Panc1 (cell line): Measurements from ENCODE around the gene TSC1.

ENCODE experiments used
- CTCF ChIP-seq: fragments of 450-650 bp; IDR thresholded peaks from 2 replicates; pipeline ENCODE4 v1.5.1; 2017; ENCODE audit warnings: mild to moderate bottlenecking
- POLR2AphosphoS5 ChIP-seq: IDR thresholded peaks from 2 replicates; pipeline ENCODE4 v1.6.1; 2012; ENCODE audit warnings: mild to moderate bottlenecking, low read depth, low read length, moderate library complexity
- SIN3A ChIP-seq: IDR thresholded peaks from 2 replicates; pipeline ENCODE4 v1.6.1; 2012; ENCODE audit warnings: low read depth, mild to moderate bottlenecking, low read length, moderate library complexity, borderline replicate concordance; ENCODE audit not compliant: insufficient read depth
- TCF7L2 ChIP-seq: IDR thresholded peaks from 2 replicates; pipeline ENCODE4 v1.6.1; 2011; ENCODE audit warnings: mild to moderate bottlenecking, low read depth, low read length, inconsistent platforms
- TF ChIP-seq, protein P1 (sequence below), 2 experiments: IDR thresholded peaks; 2 replicates each; pipeline ENCODE4 v1.6.1; 2011 to 2012; ENCODE audit warnings: low read depth in 2 of 2, control low read depth in 1 of 2, low read length in 1 of 2, mild to moderate bottlenecking in 1 of 2, moderate library complexity in 1 of 2; ENCODE audit not compliant: insufficient read depth in 1 of 2

DNA sequence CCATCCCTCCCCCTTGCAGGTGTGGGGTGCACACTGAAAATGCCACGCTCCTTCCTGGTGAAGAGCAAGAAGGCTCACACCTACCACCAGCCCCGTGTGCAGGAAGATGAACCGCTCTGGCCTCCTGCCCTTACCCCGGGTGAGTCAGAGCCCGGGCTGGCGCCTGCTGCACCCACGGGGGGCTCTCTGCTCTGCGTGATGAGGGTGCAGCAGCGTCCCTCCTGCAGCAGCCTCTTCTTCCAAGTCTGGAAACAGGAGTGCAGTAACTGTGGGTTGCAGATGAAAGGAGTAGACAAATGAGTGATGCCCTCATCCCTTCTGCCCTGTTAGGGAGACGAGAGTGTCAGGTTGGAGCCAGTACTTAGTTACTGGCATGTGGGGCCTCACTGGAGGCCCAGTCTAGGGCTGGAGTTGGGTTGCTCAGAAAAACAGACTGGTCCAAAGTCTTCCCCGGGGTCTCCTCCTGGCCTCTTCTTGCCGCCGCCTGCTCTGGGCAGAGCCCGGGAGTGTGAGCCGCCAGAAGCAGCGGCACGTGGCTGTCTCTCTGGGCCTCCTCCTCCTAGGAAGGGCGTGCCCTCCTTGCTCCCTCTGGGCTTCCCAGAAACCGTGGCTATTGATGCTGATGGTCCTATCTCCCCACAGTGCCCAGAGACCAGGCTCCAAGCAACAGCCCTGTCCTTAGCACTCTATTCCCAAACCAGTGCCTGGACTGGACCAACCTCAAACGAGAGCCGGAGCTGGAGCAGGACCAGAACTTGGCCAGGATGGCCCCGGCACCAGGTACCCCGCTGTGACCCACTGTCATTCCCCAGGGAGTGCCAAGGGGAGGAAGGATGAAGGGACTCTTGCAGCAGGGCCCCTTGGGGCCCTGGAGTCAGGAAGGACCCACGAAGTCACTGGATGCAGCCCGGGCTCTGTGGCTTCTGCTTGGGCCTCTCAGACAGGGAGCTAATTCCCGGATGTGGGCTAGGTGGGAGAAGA, 42.5 kb upstream of the TSC1 start:
- no peak for TF ChIP-seq CTCF
- TF ChIP-seq, protein P1, sequence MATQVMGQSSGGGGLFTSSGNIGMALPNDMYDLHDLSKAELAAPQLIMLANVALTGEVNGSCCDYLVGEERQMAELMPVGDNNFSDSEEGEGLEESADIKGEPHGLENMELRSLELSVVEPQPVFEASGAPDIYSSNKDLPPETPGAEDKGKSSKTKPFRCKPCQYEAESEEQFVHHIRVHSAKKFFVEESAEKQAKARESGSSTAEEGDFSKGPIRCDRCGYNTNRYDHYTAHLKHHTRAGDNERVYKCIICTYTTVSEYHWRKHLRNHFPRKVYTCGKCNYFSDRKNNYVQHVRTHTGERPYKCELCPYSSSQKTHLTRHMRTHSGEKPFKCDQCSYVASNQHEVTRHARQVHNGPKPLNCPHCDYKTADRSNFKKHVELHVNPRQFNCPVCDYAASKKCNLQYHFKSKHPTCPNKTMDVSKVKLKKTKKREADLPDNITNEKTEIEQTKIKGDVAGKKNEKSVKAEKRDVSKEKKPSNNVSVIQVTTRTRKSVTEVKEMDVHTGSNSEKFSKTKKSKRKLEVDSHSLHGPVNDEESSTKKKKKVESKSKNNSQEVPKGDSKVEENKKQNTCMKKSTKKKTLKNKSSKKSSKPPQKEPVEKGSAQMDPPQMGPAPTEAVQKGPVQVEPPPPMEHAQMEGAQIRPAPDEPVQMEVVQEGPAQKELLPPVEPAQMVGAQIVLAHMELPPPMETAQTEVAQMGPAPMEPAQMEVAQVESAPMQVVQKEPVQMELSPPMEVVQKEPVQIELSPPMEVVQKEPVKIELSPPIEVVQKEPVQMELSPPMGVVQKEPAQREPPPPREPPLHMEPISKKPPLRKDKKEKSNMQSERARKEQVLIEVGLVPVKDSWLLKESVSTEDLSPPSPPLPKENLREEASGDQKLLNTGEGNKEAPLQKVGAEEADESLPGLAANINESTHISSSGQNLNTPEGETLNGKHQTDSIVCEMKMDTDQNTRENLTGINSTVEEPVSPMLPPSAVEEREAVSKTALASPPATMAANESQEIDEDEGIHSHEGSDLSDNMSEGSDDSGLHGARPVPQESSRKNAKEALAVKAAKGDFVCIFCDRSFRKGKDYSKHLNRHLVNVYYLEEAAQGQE (IDR thresholded peaks at IDR 0.05; ENCODE audit: insufficient read depth in 1 of 2, low read depth in 2 of 2, low read length in 1 of 2) = no peak
- TF ChIP-seq POLR2AphosphoS5 = no peak
- TF ChIP-seq SIN3A = no peak
- no peak for TF ChIP-seq TCF7L2
